ENCODE measurements around the gene MXD1. TPM values are rescaled to one million over a fixed set of nuclear protein-coding genes. Genes with fewer than 3 reads are reported as not detected.

The MXD1 gene
- total and polyA plus RNA-seq, 9 of the 15 experiments (the other 6 are each of a cell fraction or from before 2014, with no cell fraction given) = 6.7 to 35.9 (median 11.0) TPM

DNA sequence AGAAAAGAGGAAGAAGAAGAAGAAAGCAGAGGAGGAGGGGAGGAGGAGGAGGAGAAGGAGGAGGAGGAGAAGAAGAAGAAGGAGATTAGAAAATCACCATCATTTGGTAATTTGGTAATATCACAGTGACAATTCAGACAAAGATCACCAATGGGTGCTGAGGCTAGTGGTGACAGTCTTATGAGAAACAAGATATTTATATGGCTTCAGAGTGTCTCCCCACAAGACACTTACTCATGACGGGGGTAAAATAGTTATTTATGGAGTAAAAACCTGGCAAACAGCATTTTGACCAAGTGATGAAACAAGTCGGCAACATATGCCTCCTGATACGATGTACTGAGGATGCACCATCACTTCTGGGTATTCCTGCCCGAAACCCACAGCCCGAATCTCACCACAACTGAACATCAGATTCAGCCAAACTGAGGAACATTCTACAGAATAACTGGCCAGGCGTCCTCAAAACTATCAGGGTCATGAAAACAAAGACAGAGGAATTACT, 41.6 kb downstream of the MXD1 start:
- Histone ChIP-seq H4K20me1 (replicated peaks; ENCODE audit: control insufficient read depth, insufficient read depth, low read length) (no peaks in the 10 kb centered on the region), H3K9me3 (replicated peaks; ENCODE audit: control insufficient read depth, insufficient read depth, low read depth, low read length) (no peaks in the 10 kb centered on the region), H3K27ac (ENCODE audit: extremely low read depth, low read depth, low read length) (no peak overlapping the region), H3K9ac (ENCODE audit: insufficient read depth in 1 of 2, low read depth in 2 of 2, low read length in 2 of 2) (no peak overlapping the region), H3K27me3 (ENCODE audit: control insufficient read depth in 2 of 2, insufficient read depth in 2 of 2, low read length in 2 of 2) (no peaks in the 10 kb centered on the region), H3K9me1 (ENCODE audit: control insufficient read depth, insufficient read depth, low read length) (no peaks in the 10 kb centered on the region), H3K4me3 (no peak overlapping the region), H3K36me3 (ENCODE audit: control insufficient read depth, insufficient read depth, low read length) (no peaks in the 10 kb centered on the region), H3K79me2 (ENCODE audit: control insufficient read depth, insufficient read depth, low read length) (no peaks in the 10 kb centered on the region), H3K4me2 (ENCODE audit: insufficient read depth, low read length) (no peak overlapping the region), H3K4me1 (replicated peaks in 1 of 2; ENCODE audit: control insufficient read depth in 2 of 2, insufficient read depth in 2 of 2, low read length in 2 of 2) (peaks cover 0 to 7% of the 10 kb centered on the region in 2 experiments; a peak in 2 of 5 replicates), H2AFZ (ENCODE audit: low read depth, low read length) (no peak overlapping the region)
- 15% methylated on average over 6 of the region's 6 CpGs for WGBS (ENCODE audit: insufficient coverage, low coverage, missing lambda C conversion rate)
- POLR2A ChIA-PET = interaction anchor here (1.2 to 1.7 kb wide), 4 partner anchors 10 to 42 kb away, joined by 4 to 11 read pairs (median 6); partner anchors contain the start of gene MXD1
- CTCF ChIA-PET (ENCODE audit: low intra/inter-chr PET ratio) = no interaction called here
- peak; percentile 22; the same call in 1 of the 2 replicates for TF ChIP-seq ARID1B (IDR thresholded peaks at IDR 0.05)
- TF ChIP-seq SNRNP70 (optimal IDR thresholded peaks at IDR 0.05; ENCODE audit: low read depth, low read length) = no peak
- TF ChIP-seq, protein P1, sequence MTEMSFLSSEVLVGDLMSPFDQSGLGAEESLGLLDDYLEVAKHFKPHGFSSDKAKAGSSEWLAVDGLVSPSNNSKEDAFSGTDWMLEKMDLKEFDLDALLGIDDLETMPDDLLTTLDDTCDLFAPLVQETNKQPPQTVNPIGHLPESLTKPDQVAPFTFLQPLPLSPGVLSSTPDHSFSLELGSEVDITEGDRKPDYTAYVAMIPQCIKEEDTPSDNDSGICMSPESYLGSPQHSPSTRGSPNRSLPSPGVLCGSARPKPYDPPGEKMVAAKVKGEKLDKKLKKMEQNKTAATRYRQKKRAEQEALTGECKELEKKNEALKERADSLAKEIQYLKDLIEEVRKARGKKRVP (CRISPR knock-in tag; IDR thresholded peaks at IDR 0.05) = 0 out of 2 replicates have a peak, but pooled peaks have one; percentile 56
- peak; percentile 36; the same call in 1 of the 2 replicates for TF ChIP-seq ZNF175 (CRISPR knock-in tag; IDR thresholded peaks at IDR 0.05; ENCODE audit: low read depth)
- TF ChIP-seq ETV1 (tag; conservative IDR thresholded peaks at IDR 0.05; ENCODE audit: low read depth) = no peak
- no peak for TF ChIP-seq ZBTB7A (IDR thresholded peaks at IDR 0.05; ENCODE audit: borderline replicate concordance, control insufficient read depth, low read depth, low read length)
- TF ChIP-seq MEIS2 (IDR thresholded peaks at IDR 0.05; ENCODE audit: partially characterized antibody) = peak; percentile 32
- 0 out of 2 replicates have a peak, but pooled peaks have one; percentile 31 for TF ChIP-seq CEBPG (CRISPR knock-in tag; IDR thresholded peaks at IDR 0.05)
- peak in 1 of 2 experiments; percentile 85; a peak in 3 of 4 replicates for TF ChIP-seq CEBPG (tag; conservative IDR thresholded peaks at IDR 0.05 in 1 of 2, IDR thresholded peaks at IDR 0.05 in 1 of 2)
- no peak for TF ChIP-seq NR2C2 (CRISPR knock-in tag; IDR thresholded peaks at IDR 0.05)
- peak; percentile 15; the same call in 1 of the 2 replicates for TF ChIP-seq NR2C2 (tag; IDR thresholded peaks at IDR 0.05)
- TF ChIP-seq FOSL1 (tag; conservative IDR thresholded peaks at IDR 0.05) = no peak
- no peak for DNase-seq (ENCODE audit: extremely low read depth in 1 of 4, low spot score in 3 of 4)
- no peak for ATAC-seq
- intact Hi-C loops (cut with micrococcal nuclease) = no loop called here
- FAIRE-seq = no peak
- in situ Hi-C loops (cut with MboI) = no loop called here
- BruUV-seq (replicated peaks) = no TSS peak

All from K562 (cell line).